HG02943 (cell line): ENCODE measurements around the gene SLC26A1.
"Not testable (repeated sequence)": the region's sequence is repeated elsewhere in the genome, so short reads cannot be mapped to it uniquely, and the experiment has no call there.

Experiments
- ATAC-seq: cut with Tn5 transposase; IDR thresholded peaks from one replicate; pipeline ENCODE4 v1.9.1; 2021; ENCODE audit warnings: mild to moderate bottlenecking, low read depth, moderate library complexity; ENCODE audit not compliant: unreplicated experiment

The SLC26A1 gene

DNA sequence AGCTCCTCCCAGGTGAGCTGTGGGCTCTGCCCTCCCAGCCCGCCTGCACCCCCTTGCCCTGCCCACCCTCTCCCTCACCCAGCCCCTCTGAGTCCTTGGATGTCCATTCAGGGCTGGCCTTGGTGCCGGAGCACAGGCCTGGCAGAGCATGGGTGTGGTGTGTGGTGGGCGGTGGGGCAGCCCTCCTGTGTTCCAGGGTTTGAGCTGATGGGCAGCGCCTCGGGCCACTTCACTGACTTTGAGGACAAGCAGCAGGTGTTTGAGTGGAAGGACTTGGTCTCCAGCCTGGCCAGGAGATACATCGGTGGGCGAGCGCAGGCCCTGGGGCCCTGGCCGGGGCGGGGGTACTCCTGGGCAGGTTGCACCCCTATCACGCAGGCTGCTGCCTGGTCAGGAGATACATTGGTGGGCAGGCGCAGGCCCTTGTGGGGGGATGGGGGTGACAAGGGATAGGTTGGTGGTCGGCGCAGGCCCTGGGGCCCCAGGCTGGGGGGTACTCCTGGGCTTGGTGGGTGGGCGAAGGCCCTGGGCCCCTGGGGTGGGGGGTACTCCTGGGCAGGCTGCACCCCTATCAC lies 7.6 kb upstream of the SLC26A1 start:
- no peak for ATAC-seq

DNA sequence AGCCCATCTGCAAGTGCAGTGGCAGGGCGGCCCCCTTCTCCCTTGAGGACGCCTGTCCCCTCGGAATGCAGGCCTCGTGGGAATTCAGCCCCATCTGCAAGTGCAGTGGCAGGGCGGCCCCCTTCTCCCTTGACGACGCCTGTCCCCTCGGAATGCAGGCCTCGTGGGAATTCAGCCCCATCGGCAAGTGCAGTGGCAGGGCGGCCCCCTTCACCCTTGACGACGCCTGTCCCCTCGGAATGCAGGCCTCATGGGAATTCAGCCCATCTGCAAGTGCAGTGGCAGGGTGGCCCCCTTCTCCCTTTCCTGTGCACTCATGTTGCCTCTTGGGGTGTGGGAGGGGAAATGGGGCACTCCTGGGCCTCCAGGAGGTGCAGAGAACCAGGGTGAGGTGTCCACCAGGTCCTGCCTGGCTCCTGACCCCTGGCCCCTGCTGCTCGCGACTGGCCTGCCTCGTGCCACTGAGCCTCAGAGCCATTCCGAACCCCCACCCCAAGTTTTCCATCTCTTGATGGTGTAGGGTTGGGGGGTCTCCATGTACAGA lies 6.8 kb upstream of the SLC26A1 start:
- no peak for ATAC-seq

DNA sequence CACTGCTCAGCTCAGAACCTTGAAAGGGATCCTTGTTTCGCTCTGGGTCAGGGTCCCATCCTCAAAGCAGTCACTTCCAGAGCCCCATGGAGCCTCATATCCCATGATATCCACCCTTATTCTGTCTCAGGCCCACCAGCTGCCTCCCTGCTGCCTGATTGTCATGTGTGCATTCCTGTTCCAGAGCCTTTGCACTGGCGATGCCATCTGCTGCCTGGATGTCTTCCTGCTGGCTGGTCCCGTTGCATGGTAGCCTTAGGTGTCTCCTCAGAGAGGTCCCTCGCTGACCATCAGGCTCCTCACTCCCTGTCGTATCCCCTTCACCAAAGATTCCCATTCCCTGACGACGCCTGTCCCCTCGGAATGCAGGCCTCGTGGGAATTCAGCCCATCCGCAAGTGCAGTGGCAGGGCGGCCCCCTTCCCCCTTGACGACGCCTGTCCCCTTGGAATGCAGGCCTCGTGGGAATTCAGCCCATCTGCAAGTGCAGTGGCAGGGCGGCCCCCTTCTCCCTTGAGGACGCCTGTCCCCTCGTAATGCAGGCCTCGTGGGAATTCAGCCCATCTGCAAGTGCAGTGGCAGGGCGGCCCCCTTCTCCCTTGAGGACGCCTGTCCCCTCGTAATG lies 6.1 kb upstream of the SLC26A1 start:
- ATAC-seq: not testable (repeated sequence)

DNA sequence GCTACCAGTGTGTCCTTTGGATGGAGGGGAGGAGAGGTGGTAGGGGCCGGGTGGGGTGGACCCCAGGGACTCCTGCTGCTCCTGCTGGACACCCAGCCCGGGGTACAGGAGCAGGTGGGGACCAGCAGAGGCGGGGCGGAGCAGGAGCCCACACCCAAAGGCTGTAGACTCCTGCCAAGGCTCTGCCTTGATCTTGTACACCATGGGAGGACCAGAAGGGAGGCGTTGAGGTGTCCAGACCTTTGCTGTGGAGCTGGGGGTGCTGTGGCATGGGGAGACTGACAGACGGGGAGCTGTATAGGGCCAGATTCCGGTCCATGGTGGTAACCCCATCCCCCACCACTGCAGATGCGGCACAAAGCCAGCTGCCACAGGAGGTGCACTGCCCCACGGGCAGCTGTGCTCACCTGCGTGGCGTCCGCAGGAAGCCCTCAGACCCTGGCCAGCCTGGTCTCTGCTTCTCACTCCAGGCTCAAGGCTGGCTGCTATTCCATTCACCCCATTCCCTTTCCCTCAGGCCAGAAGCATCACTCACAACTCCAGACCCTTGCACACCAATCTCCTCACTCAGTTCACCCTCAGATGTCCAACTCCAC lies 5.0 kb upstream of the SLC26A1 start:
- no peak for ATAC-seq

DNA sequence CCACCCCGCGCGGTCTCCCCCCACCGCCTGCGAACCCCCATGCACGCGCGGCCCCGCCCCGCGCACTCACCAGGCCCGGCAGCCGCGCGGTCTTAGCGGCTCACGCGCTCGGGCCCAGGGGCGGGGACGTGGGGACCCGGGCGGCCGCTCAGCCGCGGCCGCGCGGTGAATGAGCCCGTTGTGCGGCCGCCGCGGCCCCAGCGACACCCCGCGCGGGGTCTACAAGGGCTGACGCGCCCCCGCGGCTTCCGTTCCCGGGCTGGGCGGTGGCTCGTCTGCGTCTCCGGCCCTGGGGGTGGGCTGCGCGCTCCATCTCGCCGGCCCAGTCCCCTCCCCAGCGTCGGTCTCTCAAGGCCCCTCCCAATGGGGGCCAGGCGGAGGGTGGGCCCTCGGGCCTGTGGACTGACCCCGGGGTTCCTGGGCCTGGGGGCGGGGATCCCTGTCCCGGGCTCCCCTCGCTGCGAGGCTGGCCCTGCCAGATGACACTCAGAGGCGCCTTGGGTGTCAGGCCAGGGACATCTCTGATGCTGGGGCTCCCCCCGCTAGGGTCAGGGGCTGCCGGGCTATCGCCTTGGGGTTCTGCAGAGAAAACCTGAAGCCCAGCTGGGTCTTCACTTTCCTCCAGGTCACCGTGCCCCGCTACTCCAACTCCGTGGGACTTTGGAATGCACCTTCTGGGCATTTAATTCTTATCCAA lies 4.3 kb upstream of the SLC26A1 start:
- ATAC-seq: no peak

DNA sequence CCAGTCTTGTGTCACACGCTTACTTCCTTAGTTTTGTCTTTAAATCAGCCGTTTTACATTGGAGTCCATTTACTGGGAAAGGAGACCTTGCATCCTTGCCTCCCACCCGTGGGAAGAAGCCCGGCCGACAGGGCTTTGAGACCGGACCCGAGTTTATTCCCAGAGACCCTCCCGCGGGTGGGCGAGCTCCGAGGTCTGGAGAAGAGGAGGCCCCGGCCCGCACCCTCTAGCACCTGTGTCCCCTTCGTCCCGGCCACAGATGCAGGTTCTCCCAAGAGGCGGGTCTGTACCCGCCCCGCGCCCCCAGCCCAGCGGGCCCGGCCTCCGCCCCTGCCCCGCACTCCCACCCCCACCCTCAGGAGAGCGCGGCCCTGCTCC lies 3.8 kb upstream of the SLC26A1 start:
- no peak for ATAC-seq

DNA sequence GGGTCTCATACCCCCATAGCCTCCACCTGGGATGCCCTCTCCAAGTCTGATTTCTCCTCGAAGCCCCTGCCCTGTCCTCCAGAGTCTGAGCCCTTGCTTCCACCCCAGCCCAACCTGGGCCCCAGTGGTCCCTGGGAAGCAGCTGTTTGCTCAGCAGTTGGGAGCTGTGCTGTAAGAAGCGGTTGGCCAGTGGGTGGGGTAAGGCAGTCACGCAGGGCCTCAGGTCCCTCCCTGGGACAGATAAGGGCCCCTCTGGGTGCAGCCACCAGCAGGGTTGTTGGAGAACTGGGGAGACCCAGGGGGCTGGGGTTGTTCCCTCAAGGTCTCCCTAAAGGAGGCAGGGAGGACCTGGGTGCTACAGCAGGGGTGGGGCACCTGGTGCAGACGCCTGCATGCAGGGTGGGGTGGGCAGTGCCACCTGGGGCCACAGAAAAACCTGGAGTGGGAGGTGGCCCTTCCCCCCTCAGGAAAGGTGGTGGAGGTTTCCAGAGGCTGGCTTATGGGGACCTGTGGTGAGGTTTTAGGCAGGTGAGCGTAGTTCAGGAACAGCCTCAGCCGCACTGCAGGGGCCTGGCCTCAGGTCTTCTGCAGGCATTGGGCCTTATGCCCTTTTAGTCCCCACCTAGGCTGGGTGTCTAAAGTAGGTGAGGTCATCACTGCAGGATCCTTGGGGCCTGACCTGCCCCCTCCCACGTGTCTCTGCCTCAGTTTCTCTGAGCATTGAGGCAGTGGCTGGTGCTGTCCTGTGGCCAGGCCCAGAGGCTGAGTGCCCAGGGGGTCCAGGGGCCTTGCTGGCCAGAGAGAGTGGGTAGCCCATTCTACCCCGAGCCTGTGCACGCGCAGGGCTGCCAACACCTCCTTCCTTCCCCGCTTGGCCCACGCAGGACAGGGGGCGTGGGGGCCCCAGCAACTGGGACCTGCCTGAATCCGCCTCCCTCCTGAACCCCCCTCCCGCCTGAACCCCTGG lies 3.1 kb upstream of the SLC26A1 start:
- no peak for ATAC-seq

DNA sequence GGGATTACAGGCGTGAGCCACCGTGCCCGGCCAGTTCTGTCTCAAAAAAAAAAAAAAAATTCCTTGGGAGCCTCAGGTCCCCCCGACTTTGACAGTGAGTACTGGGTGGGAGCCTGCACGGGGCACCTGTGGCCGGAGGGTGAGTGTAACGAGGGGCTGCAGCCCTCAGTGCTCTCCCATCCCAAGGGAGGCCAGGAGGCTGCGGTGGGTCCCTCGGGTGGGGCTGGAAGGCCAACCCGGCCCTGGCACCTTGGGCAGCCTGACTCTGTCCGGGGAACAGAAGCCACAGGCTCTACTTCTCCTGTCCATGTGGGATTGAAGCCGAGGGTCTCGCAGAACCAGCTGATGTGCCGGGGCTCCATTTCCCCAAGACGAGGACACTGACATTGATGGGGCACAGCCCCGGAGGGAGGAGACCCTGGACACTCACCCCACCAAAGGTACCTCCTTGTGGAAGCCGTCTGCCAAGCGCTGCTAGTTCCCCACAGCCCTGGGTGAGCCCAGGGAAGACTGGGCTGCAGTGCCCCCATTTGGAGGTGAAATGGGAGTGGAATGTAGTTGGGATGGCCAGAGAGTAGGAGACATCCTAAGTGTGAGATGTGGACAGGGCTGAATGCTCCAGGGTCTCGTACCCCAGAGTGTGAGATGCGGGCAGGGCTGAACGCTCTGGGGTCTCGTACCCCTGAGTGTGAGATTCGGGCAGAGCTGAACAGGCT lies 2.3 kb upstream of the SLC26A1 start:
- ATAC-seq: no peak

DNA sequence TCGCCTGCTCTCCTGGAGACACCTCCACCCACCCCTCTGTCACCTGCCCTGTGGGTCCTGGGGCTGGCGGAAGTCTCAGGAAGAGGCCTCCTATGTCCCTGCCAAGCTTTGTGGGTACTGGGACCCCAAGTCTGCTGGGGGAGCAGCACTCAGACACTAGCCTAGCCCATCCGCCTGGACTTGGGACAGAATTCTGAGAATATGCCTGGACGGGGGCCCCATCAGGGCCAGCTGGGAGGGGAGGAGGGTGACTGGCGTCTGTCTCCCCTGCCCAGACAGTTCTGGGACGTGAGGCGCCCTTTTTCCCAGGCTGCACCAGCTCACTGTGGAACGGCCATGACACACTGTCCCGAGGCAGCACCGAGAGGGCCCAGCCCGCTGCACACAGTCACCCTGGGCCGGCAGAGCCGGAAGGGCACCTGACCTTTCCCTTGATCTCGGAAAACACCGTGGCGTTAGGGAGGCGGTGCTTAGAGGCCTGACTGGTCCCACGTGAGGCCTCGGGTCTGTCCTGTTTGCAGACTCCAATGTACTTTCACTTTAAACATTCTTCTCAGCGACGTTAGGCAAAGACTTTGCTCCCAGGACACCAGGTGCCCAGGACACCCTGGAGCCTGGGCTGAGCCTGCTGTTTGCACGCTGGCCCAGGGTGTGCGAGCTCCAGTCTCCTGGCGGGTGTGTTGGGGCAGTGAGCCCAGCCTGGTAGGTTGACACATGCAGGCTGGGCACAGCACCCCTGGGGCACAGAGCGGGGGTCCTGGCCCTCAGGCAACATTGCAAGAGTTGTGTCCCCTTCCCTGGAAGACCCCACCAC lies 700 bp downstream of the SLC26A1 start:
- no peak for ATAC-seq

DNA sequence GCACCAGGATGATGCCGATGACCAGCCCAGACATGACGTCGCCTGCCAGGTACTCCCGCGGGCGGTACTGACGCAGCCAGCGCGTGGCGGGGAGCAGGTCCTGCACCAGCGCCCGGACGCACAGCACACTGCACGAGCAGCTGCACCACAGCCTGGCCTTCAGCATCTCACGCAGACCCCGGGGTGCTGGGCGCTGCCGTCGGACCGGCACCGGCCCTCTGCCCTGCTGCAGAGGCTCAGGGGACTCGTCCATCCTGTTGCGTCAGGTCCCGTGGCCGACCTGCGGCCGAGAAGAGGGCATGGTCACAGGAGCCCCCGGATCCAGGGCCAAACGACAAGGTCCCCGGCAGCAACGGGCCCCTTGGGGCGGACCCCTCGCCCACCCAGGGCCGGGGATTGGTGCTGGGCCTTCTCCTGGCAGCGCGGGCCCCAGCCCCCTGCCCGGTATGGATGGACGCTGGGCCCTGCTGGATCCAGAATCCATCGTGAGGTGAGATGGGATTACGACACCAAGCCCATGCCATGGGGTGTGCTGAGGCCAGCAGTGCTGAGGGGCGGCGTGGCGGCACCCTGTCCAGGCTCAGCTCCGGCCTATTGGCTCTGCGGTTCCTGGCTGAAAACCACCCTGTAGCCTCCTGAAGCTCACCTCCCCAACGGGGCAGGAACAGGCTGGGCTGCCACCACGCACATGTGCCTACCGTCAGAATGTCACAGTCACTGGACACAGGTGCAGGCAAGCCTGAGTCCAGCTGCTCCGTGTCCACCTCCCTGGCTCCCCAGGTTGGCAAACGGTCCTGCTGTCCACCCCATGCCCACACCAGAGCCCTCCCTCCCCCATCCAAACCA lies 1.5 kb downstream of the SLC26A1 start:
- no peak for ATAC-seq

DNA sequence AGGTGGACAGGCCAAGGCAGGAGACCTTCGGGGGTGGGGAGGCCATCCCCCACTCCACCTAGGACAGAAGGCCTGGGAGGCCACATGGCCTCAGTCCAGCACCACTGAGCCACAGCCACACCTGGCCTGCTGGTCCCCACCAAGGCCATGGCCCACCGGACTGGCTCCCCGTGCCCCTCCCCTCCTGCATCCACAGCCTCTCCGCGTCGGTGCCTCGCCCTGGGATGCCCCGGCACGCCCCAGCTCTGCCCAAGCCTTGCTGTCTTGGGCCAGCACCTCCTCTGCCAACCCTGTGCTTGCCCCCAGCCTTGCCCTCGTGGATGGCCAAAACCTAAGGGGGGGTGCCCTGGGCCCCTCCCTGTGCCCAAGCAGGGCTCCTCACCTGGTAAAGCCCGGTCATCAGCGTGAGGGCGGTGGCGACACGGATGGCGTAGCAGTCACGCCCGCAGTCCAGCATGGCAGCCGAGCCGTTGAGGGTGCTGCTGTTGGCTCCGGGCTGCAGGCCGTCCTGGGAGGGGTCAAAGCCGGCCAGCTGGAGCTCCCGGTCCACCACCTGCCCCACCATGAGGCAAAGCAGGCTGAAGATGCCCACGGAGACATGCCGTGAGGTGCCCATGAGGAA lies 2.3 kb downstream of the SLC26A1 start:
- no peak for ATAC-seq

DNA sequence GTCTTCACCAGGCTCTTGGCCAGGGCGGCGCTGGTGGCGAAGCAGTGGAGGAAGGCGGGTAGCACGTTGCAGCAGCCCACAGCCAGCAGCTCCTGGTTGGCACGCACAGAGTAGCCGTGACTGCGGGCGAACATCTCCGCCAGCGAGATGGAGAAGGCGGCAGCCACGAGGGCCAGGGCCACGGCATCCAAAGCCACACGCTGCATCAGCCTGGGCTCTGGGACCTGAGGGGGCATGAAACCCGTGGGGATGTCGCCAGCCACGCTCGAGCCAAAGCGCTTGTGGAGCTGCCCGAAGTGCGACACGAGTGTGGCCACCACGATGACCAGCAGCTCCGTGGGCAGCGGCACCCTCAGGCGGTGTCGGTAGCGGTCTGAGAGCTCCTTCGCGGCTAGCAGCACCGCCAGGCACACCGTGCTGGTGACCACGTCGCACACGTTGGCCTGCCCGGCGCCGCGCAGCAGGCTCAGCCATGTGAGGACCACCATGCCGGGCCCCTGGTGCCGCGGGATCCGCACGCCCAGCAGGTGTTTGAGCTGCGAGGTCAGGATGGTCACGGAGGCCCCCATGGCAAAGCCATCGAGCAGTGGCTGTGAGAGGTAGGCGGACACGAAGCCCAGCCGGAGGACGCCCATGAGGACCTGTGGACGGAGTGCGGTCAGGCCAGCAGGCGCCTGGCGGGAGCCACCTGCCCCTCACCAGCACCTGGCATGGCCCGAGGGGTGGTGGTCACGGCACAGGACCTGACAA lies 3.3 kb downstream of the SLC26A1 start:
- ATAC-seq: no peak

DNA sequence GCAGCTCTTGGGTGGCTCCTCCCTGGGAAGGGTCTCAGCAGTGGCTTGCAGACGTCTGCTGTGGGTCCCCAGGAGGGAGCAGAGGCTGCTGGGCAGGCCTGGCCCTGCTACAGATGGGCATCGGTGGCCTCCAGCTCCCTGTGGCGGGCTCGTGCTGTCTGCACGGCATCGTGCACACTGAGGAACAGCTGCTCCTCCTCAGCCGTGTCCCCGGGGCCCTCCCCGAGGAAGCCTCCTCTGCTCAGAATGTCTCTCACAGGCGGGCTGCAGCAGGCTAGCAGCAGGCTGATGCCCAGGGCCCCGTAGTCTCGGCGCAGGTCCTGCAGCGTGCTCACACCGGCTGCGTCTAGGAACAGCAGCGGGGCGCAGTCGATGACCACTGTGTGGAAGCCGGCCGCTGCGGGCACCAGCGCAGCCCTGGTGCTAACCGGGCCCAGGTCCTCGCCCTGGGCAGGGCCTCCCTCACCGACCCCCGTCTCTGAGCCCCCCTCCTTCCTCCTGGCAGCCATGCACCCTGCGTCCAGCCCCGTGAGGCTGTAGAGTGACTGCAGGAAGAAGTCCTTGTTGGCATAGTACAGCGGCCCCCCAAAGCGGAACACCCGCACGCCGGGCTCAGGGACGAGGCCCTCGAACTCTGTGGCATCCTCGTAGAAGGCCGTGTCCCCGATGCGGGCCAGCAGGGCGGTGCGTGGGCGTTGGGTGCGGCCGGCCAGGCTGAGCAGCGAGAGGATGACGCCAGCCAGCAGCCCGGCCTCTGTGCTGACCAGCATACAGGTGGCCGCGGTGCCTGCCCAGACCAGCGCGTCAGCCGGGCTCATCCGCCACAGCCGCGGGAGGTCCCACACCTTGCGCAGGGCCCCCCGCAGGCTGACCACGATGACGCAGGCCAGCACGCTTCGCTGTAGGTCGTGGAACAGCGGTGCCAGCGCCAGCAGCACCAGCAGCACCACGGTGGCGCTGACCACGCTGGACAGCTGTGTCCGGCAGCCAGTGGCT lies 4.2 kb downstream of the SLC26A1 start:
- ATAC-seq: no peak

DNA sequence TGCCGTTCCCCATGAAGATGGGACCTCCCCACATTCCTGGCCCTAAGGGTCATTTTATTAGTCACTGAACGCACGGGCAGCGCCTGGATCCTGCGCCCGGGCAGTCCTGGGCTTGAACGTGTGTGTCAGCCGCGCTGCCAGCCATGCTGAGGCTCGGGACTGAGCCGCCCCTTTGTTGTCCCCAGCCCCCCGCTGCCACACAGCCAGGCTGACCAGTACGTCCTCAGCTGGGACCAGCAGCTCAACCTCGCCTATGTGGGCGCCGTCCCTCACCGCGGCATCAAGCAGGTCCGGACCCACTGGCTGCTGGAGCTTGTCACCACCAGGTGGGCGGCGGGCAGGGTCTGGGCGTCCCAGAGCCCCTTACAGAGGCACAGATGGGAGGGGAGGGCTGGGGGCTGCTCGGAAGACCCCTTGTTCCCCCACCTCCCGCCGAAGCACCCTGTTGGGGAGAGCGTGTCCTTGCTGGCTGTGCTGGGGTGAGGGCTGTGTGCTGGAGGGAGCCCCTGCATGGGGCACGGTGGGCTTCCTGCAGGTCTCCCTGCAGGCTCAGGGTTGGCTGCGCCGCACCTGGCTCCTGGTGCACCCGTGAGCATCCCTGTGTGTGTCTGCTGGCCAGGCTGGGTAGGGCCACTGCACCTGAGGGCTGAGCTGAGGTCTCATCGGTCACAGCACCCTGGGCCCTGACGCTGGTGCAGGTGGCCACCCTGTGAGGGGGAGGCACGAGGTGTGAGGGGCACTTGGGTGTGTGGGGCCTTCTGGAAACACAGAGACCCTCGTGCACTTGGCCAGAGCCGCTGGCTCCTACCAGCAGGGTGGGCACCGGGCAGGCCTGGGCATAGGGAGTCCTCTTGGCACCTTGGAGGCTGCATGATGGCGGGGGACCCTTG lies 5.3 kb downstream of the SLC26A1 start:
- ATAC-seq: no peak
